C4-2B (cell line): ENCODE results near the gene IQCE.

Experiments
- H3K27ac ChIP-seq: fragments of 450-650 bp; 2 replicates; pipeline ENCODE4 v1.5.1; 2017
- CTCF ChIP-seq: fragments of 450-650 bp; conservative IDR thresholded peaks from 2 replicates; pipeline ENCODE4 v1.5.1; 2017; ENCODE audit warnings: mild to moderate bottlenecking
- ZFX ChIP-seq: fragments of 450-650 bp; IDR thresholded peaks from 2 replicates; pipeline ENCODE4 v1.6.1; 2017

The IQCE gene

GRCh38 chr7:2580636-2581035 is 21.9 kb downstream of the IQCE start:
- no peak for TF ChIP-seq ZFX
- no peak for TF ChIP-seq CTCF
- H3K27ac ChIP-seq, result no peak overlapping the region

GRCh38 chr7:2582006-2582735 is 23.4 kb downstream of the IQCE start:
- H3K27ac ChIP-seq, result no peak overlapping the region
- TF ChIP-seq ZFX (no peak), CTCF (no peak)

- no peak overlapping the region for H3K27ac ChIP-seq
- TF ChIP-seq ZFX (no peak), CTCF (no peak)
Observed at GRCh38 chr7:2583798-2584580, 25.2 kb downstream of the IQCE start.

- no peak overlapping the region for H3K27ac ChIP-seq
- TF ChIP-seq CTCF, result no peak
- TF ChIP-seq ZFX, result no peak
Observed at GRCh38 chr7:2585446-2585845, 26.7 kb downstream of the IQCE start.

GRCh38 chr7:2586326-2587020 is 27.7 kb downstream of the IQCE start:
- TF ChIP-seq CTCF (no peak), ZFX (no peak)

GRCh38 chr7:2587134-2587533 is 28.4 kb downstream of the IQCE start:
- H3K27ac ChIP-seq, result no peak overlapping the region
- TF ChIP-seq ZFX (no peak), CTCF (no peak)

More at GRCh38 chr7:2586326-2587020, 27.7 kb downstream of the IQCE start:
- no peak overlapping the region for H3K27ac ChIP-seq

DNA sequence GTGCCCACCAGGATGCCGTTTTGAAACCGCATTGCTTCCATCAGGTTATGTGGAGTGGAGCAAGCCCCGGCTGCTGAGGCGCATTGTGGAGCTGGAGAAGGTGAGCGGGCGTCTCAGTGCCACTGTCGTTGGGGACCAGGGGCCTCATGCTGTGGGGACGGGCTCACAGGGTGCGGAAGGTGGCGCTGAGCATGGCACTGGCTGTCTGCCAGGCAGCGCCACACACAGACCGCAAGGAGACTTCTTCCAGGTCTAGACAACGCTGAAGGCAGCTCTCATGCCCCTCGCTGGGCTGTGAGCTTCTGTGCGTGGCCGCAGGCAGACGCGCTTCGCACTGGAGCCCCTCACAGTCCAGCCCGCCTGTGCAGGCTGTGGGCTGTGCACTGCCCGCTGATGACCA is 29.0 kb downstream of the IQCE start:
- no peak for TF ChIP-seq ZFX
- no peak for TF ChIP-seq CTCF
- no peak overlapping the region for H3K27ac ChIP-seq
